Measurements from ENCODE around the gene SLC6A6. TPM values are rescaled to one million over a fixed set of nuclear protein-coding genes. Genes with fewer than 3 reads are reported as not detected.
"Not testable (repeated sequence)": the region's sequence is repeated elsewhere in the genome, so short reads cannot be mapped to it uniquely, and the experiment has no call there.

Gene SLC6A6
- polyA plus RNA-seq, 4 donors = 6.9 to 24.1 (median 9.7) TPM

- H3K27me3 ChIP-seq (ENCODE audit: control insufficient read depth in 3 of 3, insufficient read depth in 3 of 3, low read length in 3 of 3) = peaks cover 0 to 5% (median 0%) of the 10 kb centered on the region in 3 donors
- H3K4me1 ChIP-seq (ENCODE audit: control insufficient read depth in 3 of 3, insufficient read depth in 2 of 3, low read depth in 1 of 3, low read length in 2 of 3) = no peaks in the 10 kb centered on the region
- H3K36me3 ChIP-seq (ENCODE audit: control insufficient read depth in 3 of 3, insufficient read depth in 2 of 3, low read depth in 1 of 3, low read length in 3 of 3) = no peaks in the 10 kb centered on the region
- no peak overlapping the region for H3K27ac ChIP-seq (ENCODE audit: low read depth in 1 of 3, low read length in 2 of 3)
- FAIRE-seq (no peak), DNase-seq (no peak)
- no peaks in the 10 kb centered on the region for H3K9me3 ChIP-seq (ENCODE audit: control insufficient read depth in 2 of 2, insufficient read depth in 1 of 2, low read depth in 1 of 2, low read length in 1 of 2)
- no peak overlapping the region for H3K4me3 ChIP-seq (ENCODE audit: low read depth in 1 of 3, low read length in 3 of 3)
- WGBS, 3 donors = 70 to 75% (median 75%) methylated on average over 12 of the region's 12 CpGs
Observed at GRCh38 chr3:14511623-14512280, 109.3 kb downstream of the SLC6A6 start.

GRCh38 chr3:14512281-14512941 is 110.0 kb downstream of the SLC6A6 start:
- WGBS, 3 donors = 83 to 86% (median 83%) methylated on average over 19 of the region's 19 CpGs
- Histone ChIP-seq H3K36me3 (ENCODE audit: control insufficient read depth in 3 of 3, insufficient read depth in 2 of 3, low read depth in 1 of 3, low read length in 3 of 3) (no peaks in the 10 kb centered on the region), H3K4me1 (ENCODE audit: control insufficient read depth in 3 of 3, insufficient read depth in 2 of 3, low read depth in 1 of 3, low read length in 2 of 3) (no peaks in the 10 kb centered on the region), H3K27me3 (ENCODE audit: control insufficient read depth in 3 of 3, insufficient read depth in 3 of 3, low read length in 3 of 3) (peaks cover 0 to 5% (median 0%) of the 10 kb centered on the region in 3 donors), H3K9me3 (ENCODE audit: control insufficient read depth in 2 of 2, insufficient read depth in 1 of 2, low read depth in 1 of 2, low read length in 1 of 2) (no peaks in the 10 kb centered on the region), H3K4me3 (ENCODE audit: low read depth in 1 of 3, low read length in 3 of 3) (no peak overlapping the region), H3K27ac (ENCODE audit: low read depth in 1 of 3, low read length in 2 of 3) (no peak overlapping the region)
- no peak for DNase-seq
- FAIRE-seq = no peak

- Histone ChIP-seq H3K4me1 (ENCODE audit: control insufficient read depth in 3 of 3, insufficient read depth in 2 of 3, low read depth in 1 of 3, low read length in 2 of 3) (no peaks in the 10 kb centered on the region), H3K9me3 (ENCODE audit: control insufficient read depth in 2 of 2, insufficient read depth in 1 of 2, low read depth in 1 of 2, low read length in 1 of 2) (no peaks in the 10 kb centered on the region), H3K36me3 (ENCODE audit: control insufficient read depth in 3 of 3, insufficient read depth in 2 of 3, low read depth in 1 of 3, low read length in 3 of 3) (no peaks in the 10 kb centered on the region), H3K4me3 (ENCODE audit: low read depth in 1 of 3, low read length in 3 of 3) (no peak overlapping the region), H3K27ac (ENCODE audit: low read depth in 1 of 3, low read length in 2 of 3) (no peak overlapping the region), H3K27me3 (ENCODE audit: control insufficient read depth in 3 of 3, insufficient read depth in 3 of 3, low read length in 3 of 3) (peaks cover 0 to 5% (median 0%) of the 10 kb centered on the region in 3 donors)
- DNase-seq = no peak
- FAIRE-seq = no peak
- WGBS, 3 donors = 62 to 70% (median 70%) methylated on average over 9 of the region's 9 CpGs
Observed at GRCh38 chr3:14512942-14513327, 110.5 kb downstream of the SLC6A6 start.

- FAIRE-seq (no peak), DNase-seq (no peak)
- Histone ChIP-seq H3K9me3 (ENCODE audit: control insufficient read depth in 2 of 2, insufficient read depth in 1 of 2, low read depth in 1 of 2, low read length in 1 of 2) (no peaks in the 10 kb centered on the region), H3K4me3 (ENCODE audit: low read depth in 1 of 3, low read length in 3 of 3) (no peak overlapping the region), H3K27me3 (ENCODE audit: control insufficient read depth in 3 of 3, insufficient read depth in 3 of 3, low read length in 3 of 3) (peaks cover 0 to 5% (median 0%) of the 10 kb centered on the region in 3 donors), H3K4me1 (ENCODE audit: control insufficient read depth in 3 of 3, insufficient read depth in 2 of 3, low read depth in 1 of 3, low read length in 2 of 3) (no peaks in the 10 kb centered on the region), H3K36me3 (ENCODE audit: control insufficient read depth in 3 of 3, insufficient read depth in 2 of 3, low read depth in 1 of 3, low read length in 3 of 3) (no peaks in the 10 kb centered on the region), H3K27ac (ENCODE audit: low read depth in 1 of 3, low read length in 2 of 3) (no peak overlapping the region)
- WGBS, 3 donors = 75 to 80% (median 77%) methylated on average over 18 of the region's 18 CpGs
Observed at GRCh38 chr3:14513566-14514322, 111.3 kb downstream of the SLC6A6 start.

GRCh38 chr3:14514323-14514720 is 111.9 kb downstream of the SLC6A6 start:
- H3K4me3 ChIP-seq (ENCODE audit: low read depth in 1 of 3, low read length in 3 of 3) = no peak overlapping the region
- DNase-seq (no peak), FAIRE-seq (no peak)
- no peaks in the 10 kb centered on the region for H3K4me1 ChIP-seq (ENCODE audit: control insufficient read depth in 3 of 3, insufficient read depth in 2 of 3, low read depth in 1 of 3, low read length in 2 of 3)
- peaks cover 0 to 5% (median 0%) of the 10 kb centered on the region in 3 donors for H3K27me3 ChIP-seq (ENCODE audit: control insufficient read depth in 3 of 3, insufficient read depth in 3 of 3, low read length in 3 of 3)
- WGBS, 3 donors = 85 to 90% (median 87%) methylated on average over 17 of the region's 17 CpGs
- H3K36me3 ChIP-seq (ENCODE audit: control insufficient read depth in 3 of 3, insufficient read depth in 2 of 3, low read depth in 1 of 3, low read length in 3 of 3) = no peaks in the 10 kb centered on the region
- H3K27ac ChIP-seq (ENCODE audit: low read depth in 1 of 3, low read length in 2 of 3) = no peak overlapping the region
- H3K9me3 ChIP-seq (ENCODE audit: control insufficient read depth in 2 of 2, insufficient read depth in 1 of 2, low read depth in 1 of 2, low read length in 1 of 2) = no peaks in the 10 kb centered on the region

GRCh38 chr3:14515526-14515925 is 113.1 kb downstream of the SLC6A6 start:
- H3K36me3 ChIP-seq (ENCODE audit: control insufficient read depth in 3 of 3, insufficient read depth in 2 of 3, low read depth in 1 of 3, low read length in 3 of 3); H3K27ac ChIP-seq (ENCODE audit: low read depth in 1 of 3, low read length in 2 of 3); FAIRE-seq; H3K4me1 ChIP-seq (ENCODE audit: control insufficient read depth in 3 of 3, insufficient read depth in 2 of 3, low read depth in 1 of 3, low read length in 2 of 3); H3K4me3 ChIP-seq (ENCODE audit: low read depth in 1 of 3, low read length in 3 of 3); H3K27me3 ChIP-seq (ENCODE audit: control insufficient read depth in 3 of 3, insufficient read depth in 3 of 3, low read length in 3 of 3); DNase-seq; H3K9me3 ChIP-seq (ENCODE audit: control insufficient read depth in 2 of 2, insufficient read depth in 1 of 2, low read depth in 1 of 2, low read length in 1 of 2): not testable (repeated sequence)
- WGBS, 3 donors = 91 to 94% (median 92%) methylated on average over 11 of the region's 11 CpGs

GRCh38 chr3:14516738-14517345 is 114.4 kb downstream of the SLC6A6 start:
- Histone ChIP-seq H3K27ac (ENCODE audit: low read depth in 1 of 3, low read length in 2 of 3) (no peak overlapping the region), H3K27me3 (ENCODE audit: control insufficient read depth in 3 of 3, insufficient read depth in 3 of 3, low read length in 3 of 3) (peaks cover 0 to 5% (median 0%) of the 10 kb centered on the region in 3 donors), H3K4me1 (ENCODE audit: control insufficient read depth in 3 of 3, insufficient read depth in 2 of 3, low read depth in 1 of 3, low read length in 2 of 3) (no peaks in the 10 kb centered on the region), H3K36me3 (ENCODE audit: control insufficient read depth in 3 of 3, insufficient read depth in 2 of 3, low read depth in 1 of 3, low read length in 3 of 3) (no peaks in the 10 kb centered on the region), H3K9me3 (ENCODE audit: control insufficient read depth in 2 of 2, insufficient read depth in 1 of 2, low read depth in 1 of 2, low read length in 1 of 2) (no peaks in the 10 kb centered on the region), H3K4me3 (ENCODE audit: low read depth in 1 of 3, low read length in 3 of 3) (no peak overlapping the region)
- DNase-seq (no peak), FAIRE-seq (no peak)
- 60 to 70% (median 68%) methylated on average over 13 of the region's 13 CpGs for WGBS, 3 donors
